ENCODE measurements around the gene OR5B21.
A peak's percentile ranks its signal among the peaks of the same experiment; 100 is the strongest.

The OR5B21 gene

DNA sequence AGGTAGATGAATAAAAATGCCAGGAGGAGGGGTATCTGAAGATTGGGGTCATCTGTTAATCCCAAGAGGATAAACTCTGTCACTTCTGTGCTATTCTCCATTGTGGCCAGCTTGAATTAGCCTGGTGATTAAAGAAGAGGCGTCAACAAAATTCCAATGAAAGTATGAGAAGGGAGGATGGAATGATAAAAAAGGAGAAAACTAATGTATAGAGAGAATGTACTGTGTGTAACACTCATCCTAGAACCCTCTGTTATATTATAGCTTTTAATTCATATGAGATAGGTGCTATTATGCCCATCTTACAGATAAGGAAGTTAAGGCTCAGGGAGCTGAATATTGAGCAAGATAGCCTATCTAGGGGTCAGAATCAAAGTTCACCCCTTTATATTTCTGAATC is at the start of gene OR5B21:
TSS of gene OR5B21 (minus strand) at position 101 of the 400 bp plus-strand sequence. CDS start at position 101, 0 bp downstream.
- no peak for DNase-seq

DNA sequence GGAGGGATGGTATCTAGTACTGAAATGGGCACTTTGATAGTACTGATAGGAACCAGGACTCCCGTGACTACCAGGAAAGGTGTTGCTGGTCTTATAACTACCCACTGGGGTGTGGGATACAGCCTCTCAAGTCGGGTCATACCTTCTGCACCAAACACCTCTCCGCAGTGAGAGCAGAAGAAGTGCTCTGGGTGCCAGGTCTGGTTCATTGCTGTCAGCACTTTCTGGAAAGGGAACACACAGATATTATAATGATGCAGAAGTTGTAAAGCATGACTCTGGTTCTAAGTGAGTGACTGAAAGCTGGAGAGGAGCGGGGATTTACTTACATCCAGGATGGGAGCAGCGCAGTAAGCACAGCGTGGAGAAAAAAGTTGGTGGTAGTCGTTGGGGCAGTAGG is 41.7 kb upstream of the OR5B21 start:
- DNase-seq: no peak

DNA sequence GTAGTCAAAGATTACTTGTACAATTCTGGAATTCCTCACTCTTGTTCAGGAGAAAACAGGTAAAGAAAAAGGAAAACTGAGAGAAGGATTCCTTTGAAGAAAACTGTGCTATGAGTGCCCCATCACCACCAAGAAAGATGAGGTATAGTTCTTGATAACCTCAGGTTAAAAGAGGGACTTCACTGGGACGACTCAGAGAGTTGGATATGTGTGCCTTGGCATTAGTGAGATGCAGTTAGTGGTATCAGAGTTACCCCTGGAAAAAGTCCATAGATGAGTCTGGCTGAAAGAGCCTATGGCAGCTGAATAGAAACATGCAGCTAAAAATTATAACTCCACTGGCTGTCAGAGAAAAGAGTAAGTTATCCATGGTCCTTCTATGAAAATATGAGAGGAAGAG is 38.9 kb upstream of the OR5B21 start:
- DNase-seq: no peak

DNA sequence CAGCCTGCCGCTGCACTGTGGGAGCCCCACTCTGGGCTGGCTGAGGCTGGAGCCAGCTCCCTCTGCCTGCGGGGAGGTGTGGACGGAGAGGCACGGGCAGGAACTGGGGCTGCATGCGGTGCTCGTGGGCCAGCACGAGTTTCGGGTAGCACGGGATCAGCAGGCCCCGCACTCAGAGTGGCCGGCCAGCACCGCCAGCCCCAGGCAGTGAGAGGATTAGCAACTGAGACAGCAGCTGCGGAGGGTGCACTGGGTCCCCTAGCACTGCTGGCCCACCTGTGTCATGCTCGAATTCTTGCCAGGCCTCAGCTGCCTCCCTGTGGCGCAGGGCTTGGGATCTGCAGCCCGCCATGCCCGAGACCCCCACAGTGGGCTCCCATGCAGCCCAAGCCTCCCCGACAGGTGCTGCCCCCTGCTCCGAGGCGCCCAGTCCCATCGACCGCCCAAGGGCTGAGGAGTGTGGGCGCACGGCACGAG is 24.0 kb upstream of the OR5B21 start:
- no peak for DNase-seq

DNA sequence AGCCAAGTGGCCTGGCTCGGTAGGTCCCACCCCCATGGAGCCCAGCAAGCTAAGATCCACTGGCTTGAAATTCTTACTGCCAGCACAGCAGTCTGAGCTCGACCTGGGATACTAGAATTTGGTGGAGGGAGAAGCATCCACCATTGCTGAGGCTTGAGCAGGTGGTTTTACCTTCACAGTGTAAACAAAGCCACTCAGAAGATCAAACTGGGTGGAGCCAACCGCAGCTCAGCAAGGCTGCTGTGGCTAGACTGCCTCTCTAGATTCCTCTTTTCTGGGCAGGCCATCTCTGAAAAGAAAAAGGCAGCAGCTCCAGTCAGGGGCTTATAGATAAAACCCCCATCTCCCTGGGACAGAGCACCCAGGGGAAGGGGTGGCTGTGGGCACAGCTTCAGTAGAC is 22.3 kb upstream of the OR5B21 start:
- DNase-seq: no peak

DNA sequence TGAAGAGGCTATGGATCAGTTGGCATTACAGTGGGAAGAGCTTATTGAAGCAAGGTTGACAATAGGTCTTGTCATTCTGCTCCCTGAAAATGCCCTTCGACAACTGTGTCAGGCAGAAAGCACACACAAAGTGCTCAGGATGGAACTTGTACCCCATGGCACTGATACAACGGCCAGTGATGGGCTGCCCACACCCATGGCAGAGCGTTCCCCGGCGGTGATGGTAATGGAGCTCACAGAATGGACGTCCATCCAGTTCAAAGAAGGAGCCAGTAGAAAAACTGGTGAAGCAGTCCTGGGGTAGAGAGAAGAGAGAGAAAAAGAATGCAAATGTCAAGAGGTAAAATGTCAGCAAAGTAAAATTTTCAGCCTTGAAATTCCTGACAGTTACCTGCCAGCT is 19.5 kb upstream of the OR5B21 start:
- no peak for DNase-seq

DNA sequence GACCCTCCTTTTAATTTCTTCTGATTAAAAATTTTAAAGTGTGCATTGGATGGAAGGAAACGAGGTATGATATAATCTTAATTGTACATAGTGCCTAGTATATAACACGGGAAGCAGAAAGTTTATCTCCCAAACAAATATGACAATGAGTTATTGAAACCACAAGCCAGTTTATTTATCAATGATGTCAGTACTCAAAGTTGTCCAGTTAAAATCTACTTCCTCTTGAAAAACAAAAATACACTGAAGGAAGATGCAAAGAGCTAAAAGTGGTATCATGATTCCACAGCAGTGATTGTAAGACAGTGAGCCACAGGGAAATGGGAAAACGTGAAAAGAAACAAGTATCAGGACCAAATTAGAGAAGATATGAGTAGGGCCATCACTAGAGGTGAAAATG is 18.8 kb upstream of the OR5B21 start:
- DNase-seq: no peak

DNA sequence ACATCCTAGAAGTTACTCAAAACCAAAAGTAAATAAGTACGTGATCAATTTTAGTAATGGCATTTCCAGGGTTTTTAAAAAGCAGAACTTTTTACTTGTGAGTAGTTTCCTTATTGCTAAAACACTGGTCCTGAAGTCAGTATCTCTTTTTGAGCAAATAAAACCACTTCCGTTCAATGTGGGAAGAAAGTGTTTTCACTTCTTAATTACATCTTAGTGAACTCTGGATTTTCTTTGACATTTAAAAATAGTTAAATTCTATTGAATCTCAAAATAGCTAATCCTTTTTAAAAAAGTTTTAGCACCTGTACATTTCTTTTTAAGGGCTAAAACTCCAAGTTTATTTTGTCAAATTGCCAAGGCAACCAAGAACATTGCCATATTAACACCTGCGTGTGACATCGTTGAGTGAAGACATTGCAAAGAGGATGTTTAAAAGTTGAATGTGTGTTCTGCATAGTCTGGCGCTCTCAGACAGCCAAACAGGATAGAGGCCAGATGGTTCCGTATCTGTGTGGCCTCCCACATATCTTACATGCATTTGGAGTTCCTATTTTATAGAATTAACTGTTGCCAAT is 17.2 kb upstream of the OR5B21 start:
- DNase-seq: no peak

DNA sequence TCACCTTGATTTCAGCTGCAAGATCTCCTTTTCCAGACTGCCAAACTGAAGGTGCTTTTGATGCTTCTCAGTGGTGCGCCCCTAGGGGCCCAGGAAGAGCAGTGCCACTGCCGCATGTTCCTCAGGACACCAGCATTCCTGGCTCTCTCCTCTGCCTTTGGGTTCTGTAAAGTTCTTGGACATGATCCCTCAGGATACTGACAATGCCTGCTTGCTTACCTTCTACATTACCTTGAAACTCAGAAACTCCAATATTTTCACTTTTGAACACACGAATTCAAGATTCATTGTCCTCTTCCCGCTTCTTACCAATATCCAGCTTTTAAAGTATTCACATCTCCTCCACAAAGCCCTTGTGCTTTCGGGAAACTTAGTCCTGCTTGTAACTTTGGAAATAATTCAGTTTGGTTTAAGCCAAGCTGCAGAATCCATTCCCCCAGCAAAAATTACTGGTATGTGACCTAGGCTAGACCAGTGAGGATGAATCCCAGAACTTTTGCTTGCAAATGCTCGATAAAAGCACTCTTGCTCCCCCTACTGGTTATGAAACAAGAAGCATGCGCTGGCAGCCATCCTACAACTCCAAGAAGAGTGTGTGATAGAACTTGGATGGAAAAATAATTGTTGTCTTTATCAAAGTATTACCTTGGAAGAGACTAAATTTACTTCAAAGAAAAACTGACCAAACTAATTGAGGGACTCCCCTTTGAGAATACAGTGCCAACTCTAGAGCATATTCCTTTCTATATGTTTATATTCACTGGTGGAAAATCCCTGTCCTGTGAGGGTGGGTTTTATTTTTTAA is 16.5 kb upstream of the OR5B21 start:
- DNase-seq: peak; percentile 65

DNA sequence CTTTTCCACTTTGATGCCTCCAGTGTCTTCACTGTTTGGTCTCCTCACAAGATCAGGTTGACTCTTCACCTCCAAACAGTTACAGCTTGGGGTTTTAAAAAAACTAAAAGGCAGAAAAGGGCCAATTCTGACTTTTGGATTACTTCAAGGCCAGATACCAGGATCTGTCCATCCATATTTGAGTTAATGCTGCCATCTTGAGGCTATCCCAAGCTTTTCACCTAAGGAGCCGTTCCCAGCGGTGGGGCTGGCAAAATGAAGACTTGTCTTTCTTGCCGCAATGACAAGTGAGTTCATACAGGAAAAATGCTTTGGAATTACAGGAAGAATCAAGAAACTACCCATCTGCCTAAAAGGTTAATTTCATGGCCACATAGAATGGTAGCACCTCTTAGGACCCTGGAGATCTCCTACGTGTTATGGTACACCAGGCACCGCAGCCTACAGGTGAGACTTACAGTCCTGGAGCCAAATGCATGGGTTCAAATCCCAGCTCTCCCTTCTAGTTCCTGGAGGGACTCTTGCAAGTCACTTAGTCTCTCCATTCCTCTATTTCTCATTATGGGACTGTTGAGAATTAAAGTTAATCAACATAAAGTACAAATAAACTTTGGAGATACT is 6.0 kb upstream of the OR5B21 start:
- peak; percentile 33 for DNase-seq

DNA sequence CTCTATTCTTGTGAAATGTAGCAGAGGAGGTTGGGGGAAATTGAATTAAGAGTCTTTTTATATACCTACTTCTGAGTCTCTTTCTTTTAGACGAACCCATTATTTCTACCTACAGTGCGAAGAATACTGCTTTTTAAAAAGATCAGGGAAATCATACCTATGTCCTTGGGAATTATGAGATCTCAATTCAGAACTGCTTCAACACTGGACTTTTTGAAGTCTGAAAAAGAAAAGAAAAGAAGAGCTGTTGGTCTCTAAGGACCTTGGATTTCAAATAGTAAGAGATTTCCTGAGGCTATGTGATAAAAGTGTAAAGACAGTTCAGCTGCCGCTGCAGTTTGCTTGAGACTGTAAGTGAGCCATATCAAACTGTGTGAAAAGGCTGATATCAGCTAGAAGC is 3.7 kb upstream of the OR5B21 start:
- no peak for DNase-seq

DNA sequence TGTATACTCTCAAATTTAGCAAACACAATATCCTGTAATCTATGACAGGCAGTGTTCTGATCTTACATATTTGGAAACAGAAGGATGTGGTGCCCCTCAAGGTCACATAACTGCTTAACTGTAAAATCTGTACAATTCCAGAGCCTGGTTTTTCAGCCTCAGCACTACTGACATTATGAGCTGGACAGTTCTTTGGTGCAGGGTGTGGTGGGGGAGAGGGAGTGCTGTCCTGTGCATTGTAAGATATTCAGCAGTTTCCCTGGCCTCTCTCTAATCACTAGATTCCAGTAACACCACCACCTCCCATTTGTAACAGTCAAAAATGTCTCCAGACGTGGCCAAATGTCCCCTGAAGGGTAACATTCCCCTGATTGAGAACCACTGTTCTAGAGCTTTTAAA is 1.8 kb upstream of the OR5B21 start:
- DNase-seq: no peak

DNA sequence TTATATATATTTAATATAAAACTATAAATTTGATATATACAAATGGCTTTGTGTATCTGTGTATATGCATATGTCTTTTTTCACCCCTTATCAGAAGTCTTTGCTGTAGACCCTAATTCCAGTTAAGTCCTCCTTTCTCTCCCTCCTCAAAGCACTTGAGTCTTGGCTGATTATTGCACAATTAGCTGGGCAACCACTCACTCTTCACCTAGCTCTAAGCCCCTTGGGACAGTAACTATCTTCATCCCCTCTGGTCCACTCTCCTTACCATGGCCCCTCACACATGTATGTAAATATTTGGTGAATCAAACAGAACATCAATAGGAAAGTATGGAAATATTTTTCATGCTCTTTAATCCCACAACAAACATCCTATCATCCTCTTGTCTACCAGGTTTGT is 909 bp upstream of the OR5B21 start:
- DNase-seq: no peak

DNA sequence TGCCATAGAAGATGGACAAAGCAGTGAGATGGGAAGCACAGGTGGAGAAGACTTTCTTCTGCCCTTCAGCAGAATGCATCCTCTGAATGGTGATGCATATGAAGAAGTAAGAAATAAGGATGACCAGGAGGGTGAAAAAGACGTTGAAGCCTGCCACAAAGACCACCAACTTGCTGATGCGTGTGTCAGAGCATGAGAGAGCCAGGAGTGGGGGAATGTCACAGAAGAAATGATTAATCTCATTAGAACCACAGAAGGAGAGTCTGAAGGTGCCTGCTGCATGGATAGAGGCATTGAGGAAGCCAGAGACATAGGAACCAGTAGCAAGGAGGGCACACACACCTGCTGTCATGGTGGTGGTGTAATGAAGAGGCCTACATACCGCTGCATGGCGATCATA is 550 bp downstream of the OR5B21 start:
- no peak for DNase-seq

DNA sequence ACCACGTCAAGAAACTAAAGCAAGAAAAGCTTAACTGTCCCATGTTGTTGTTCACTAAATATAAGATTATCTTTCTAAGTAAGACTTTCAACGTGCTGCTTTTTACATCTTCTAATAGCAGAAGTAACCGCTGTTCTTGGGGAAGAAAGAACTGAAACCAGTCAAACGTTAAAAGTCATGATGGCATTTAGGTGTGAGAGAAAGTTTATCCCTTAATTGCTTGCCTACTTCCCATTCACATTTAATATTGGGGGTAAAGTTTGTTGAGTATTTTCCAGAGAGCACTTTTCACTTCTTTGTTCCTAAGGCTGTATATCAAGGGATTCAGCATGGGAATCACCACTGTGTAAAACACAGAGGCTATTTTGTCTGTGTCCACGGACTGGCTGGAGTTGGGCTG is 970 bp downstream of the OR5B21 start:
- no peak for DNase-seq

DNA sequence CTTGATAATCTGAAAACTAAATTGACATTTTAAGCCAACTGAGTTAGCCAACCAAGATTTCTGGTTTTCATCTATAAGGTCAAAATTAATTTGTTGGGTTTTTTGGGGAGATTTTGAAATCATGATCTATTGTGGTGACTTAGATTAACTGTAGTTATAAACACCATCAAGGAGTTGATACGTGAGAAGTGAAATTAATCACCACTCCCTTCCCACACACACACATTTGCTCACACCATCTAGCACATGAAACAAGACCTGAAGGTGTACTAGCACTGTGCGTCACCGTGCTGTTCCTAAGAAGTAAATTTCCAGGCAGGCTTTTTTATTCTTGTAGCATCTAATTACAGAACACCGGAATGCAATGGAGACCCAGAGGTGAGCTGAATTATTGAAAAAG is 2.1 kb downstream of the OR5B21 start:
- DNase-seq: no peak

DNA sequence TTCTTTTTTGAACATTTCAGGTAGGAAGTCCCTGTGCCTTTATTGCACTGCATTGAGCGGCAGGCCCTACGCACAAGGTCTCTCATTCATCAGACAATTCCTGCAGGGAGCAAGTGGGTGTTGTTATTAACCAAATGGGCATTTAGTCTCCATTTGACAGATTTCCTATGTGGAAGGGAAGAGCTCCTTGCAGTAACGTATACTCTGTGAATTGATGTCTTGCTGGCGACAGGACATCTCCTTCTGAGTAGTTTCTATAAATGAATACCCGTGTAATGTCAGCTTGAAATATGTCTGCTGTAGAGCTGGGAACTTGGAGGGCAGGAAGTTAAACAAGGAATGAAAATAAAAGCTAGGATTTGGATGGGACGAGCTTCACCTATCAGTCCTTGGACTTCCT is 3.7 kb downstream of the OR5B21 start:
- DNase-seq: no peak

DNA sequence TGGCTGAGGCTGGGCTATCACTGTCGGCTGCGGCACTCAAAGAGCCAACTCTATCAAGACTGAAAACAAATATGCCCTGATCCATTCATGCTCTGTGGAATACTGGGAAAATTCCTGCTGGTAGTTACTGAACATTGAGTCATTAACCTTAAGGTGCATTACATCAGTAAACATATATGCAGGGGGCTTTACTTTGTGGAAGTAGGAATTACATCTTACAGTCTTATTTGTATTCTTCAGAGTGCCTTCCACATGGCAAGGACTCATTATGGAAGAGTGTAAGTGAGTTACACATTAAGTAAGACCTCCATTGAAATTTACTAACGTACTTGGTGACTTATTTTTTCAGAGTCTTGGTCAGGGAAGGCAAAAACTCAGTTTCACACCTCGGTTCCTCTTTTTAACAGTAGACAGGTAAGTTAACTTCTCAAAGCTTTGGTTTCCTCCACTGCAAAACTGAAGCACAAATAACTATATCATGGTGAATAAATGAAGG is 4.5 kb downstream of the OR5B21 start:
- DNase-seq: peak; percentile 11

DNA sequence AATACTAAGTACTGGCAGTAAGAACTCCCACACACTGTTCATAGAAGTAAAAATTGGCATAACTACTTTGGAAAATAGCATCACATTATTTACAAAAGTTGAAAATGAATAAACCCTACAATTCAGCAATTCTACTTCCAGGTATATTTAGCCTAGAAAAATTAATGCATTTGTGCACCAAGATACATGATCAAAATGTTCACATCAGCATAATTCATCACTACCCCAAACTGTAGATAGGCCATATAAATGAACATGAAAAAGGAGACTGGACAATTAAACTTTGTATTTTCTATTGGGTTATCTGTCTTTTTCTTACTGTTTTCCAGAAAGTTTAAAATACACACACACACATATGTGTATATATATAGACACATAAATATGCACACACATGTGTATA is 5.9 kb downstream of the OR5B21 start:
- no peak for DNase-seq

DNA sequence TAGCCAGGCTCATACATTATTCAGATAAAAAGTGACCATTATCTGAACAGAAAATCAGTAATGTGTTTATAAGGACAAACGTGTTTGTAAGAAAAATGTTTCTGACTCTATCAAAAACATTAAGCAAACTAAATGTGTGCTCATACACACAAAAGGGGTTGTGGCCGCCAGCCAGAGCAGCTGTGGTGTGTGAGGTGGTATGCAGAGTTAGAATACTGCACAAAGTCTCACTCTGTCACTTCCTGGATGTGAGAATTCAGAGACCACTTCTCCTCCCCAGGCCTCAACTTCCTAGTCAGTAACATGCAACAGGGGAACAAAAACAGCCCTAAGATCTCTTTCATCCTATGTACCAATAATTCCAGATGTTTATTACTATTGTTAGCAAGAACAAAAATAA is 9.4 kb downstream of the OR5B21 start:
- DNase-seq: no peak

DNA sequence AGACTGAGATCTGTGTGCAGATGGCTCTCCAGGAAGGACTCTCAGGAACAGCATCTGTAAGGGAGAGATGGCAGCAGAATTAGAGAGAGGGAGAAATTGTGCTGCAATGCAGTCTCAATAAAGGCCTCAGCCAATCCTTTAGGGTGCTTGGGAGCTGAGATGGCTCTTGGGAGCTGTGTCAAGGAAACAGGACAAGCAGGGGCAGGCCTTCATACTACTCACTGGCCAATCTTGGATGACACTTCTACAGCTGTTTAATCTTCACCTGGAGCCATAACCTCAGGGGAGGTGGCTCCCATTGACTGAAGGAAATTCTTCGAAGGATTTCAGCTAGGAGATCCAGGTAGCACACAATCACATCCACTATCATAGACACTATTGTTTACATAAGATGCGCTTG is 10.0 kb downstream of the OR5B21 start:
- no peak for DNase-seq

DNA sequence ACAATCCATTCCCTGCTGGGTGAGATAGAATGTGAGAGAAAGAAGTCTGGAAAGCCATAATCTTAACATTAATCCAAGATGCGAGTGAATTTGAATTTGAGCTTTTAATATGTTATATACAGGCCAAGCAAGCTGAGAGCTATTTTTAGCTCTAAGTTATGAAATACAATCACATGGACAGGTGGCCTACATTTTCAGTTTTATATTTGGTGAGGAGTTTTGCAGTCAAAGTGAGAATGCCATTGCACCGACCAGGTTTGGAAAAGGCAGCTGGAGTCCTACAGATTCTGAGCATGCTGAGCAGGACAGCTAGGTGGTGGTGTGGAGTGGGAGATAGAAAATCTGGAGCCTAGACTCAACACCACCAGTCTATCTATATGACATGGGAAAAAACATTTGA is 12.0 kb downstream of the OR5B21 start:
- DNase-seq: no peak

DNA sequence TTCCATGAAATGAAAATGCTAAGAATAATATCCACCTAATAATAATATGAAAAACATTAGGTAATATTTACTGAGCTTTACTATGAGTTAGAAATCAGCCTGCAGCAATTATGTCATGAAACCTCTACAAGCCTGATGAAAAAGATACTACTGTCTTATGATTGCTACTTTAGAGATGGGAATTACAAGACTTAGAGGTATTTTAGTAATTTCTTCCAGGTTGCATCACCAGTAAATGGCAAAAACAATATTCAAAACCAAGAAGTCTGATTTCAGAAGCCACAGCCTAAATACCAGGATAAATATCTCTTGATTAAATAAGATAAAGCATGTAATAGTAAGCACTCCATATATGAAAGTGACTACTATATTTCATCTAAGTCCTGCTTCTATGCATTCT is 13.8 kb downstream of the OR5B21 start:
- peak; percentile 40 for DNase-seq

DNA sequence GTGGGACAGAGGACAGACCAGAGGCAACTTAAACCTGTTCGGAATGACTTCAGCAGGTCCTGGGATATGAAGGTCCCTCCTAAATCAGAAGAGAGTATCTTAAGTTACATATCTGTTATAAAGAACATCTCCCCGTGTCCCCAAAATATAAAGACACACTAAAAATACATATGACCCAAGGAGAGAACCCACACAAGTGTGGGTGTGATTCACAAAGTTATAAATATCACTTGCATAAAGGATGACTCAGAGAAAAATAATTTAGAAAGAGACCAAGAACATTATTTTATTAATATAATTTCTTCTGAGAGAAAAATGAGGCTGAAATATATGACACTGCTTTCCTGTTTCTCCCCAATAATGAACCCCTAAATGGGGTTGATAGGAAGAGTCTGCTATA is 14.2 kb downstream of the OR5B21 start:
- peak; percentile 4 for DNase-seq

All from NCI-H226 (cell line).